Mammary epithelial cell (primary cell): ENCODE data around the gene CAB39L.

Source experiments
- EZH2 ChIP-seq: IDR thresholded peaks from 2 replicates; pipeline ENCODE4 v1.6.1; 2012; ENCODE audit warnings: low read length, inconsistent platforms, borderline replicate concordance
- TF ChIP-seq, protein P1 (sequence below), 2 donors: IDR thresholded peaks in 1 of 2; conservative IDR thresholded peaks in 1 of 2; 2 replicates each; pipeline ENCODE4 v1.5.1; 2011 to 2012; ENCODE audit warnings: inconsistent platforms in 2 of 2, low read length in 2 of 2, mild to moderate bottlenecking in 2 of 2, control low read depth in 1 of 2, low read depth in 1 of 2; ENCODE audit not compliant: insufficient read depth in 1 of 2; ENCODE audit errors: extremely low read depth in 1 of 2

DNA sequence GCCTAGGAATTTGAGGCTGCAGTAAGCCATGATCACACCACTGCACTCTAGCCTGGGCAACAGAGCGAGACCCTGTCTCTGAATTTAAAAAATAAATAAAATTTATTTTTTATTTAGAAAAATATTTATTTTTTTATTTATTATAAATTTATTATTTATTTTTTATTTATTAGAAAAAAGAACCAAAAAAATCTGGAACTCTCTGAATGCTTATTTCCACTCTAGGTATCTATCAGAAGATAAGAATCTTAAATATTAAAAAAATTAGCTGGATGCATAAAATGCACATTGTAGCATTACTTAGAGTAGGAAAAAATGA lies 113.4 kb downstream of the CAB39L start:
- TF ChIP-seq, protein P1, sequence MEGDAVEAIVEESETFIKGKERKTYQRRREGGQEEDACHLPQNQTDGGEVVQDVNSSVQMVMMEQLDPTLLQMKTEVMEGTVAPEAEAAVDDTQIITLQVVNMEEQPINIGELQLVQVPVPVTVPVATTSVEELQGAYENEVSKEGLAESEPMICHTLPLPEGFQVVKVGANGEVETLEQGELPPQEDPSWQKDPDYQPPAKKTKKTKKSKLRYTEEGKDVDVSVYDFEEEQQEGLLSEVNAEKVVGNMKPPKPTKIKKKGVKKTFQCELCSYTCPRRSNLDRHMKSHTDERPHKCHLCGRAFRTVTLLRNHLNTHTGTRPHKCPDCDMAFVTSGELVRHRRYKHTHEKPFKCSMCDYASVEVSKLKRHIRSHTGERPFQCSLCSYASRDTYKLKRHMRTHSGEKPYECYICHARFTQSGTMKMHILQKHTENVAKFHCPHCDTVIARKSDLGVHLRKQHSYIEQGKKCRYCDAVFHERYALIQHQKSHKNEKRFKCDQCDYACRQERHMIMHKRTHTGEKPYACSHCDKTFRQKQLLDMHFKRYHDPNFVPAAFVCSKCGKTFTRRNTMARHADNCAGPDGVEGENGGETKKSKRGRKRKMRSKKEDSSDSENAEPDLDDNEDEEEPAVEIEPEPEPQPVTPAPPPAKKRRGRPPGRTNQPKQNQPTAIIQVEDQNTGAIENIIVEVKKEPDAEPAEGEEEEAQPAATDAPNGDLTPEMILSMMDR (conservative IDR thresholded peaks at IDR 0.05 in 1 of 2, IDR thresholded peaks at IDR 0.05 in 1 of 2; ENCODE audit: extremely low read depth in 1 of 2, insufficient read depth in 1 of 2, low read depth in 1 of 2, low read length in 2 of 2), result no peak
- TF ChIP-seq EZH2, result no peak
